Sigmoid colon (tissue), 7 donors: ENCODE data around the gene SCTR. TPM values are rescaled to one million over a fixed set of nuclear protein-coding genes. Genes with fewer than 3 reads are reported as not detected.

Experiments
- DNase-seq: peaks from one replicate; pipeline ENCODE4 v3.0.0-alpha.2; 2019
- H3K27ac ChIP-seq, 4 donors: fragments of 200-600 bp; sonication (generic); one replicate each; pipeline ENCODE4 v1.5.1; 2016 to 2019; ENCODE audit warnings: mild to moderate bottlenecking in 1 of 4
- H3K27me3 ChIP-seq, 3 donors: fragments of 200-600 bp; sonication (generic); one replicate each; pipeline ENCODE4 v1.5.1; 2019; ENCODE audit warnings: mild to moderate bottlenecking in 1 of 3
- H3K36me3 ChIP-seq, 4 donors: fragments of 200-600 bp; sonication (generic); one replicate each; pipeline ENCODE4 v1.5.1; 2016 to 2019
- H3K4me1 ChIP-seq, 4 donors: fragments of 200-600 bp; sonication (generic); one replicate each; pipeline ENCODE4 v1.5.1; 2017 to 2019
- H3K4me3 ChIP-seq, 4 donors: fragments of 200-600 bp; sonication (generic); one replicate each; pipeline ENCODE4 v1.5.1; 2017 to 2019; ENCODE audit warnings: mild to moderate bottlenecking in 2 of 4, moderate library complexity in 1 of 4
- H3K9me3 ChIP-seq, 4 donors: fragments of 200-600 bp in 3 of 4; sonication (generic) in 3 of 4; one replicate each; pipeline versions ENCODE4 v1.5.1 to v1.6.1; 2013 to 2019
- CTCF ChIP-seq, 4 experiments: fragments of 450-650 bp in 3 of 4; fragments of 200-600 bp in 1 of 4; IDR thresholded peaks; one replicate each; pipeline ENCODE4 v1.5.1; 2016 to 2019; ENCODE audit warnings: antibody characterized with exemption in 4 of 4, mild to moderate bottlenecking in 3 of 4, moderate library complexity in 2 of 4
- EP300 ChIP-seq, 4 donors: sonication (generic); formaldehyde crosslinking; IDR thresholded peaks; one replicate each; pipeline ENCODE4 v1.6.1; 2017; ENCODE audit warnings: antibody characterized with exemption in 4 of 4
- POLR2A ChIP-seq, 2 donors: fragments of 450-650 bp; IDR thresholded peaks; one replicate each; pipeline ENCODE4 v1.6.1; 2016; ENCODE audit warnings: antibody characterized with exemption in 2 of 2, mild to moderate bottlenecking in 2 of 2, moderate library complexity in 2 of 2
- POLR2AphosphoS5 ChIP-seq, 4 donors: sonication (generic); formaldehyde crosslinking; IDR thresholded peaks; one replicate each; pipeline ENCODE4 v1.6.1; 2017; ENCODE audit warnings: antibody characterized with exemption in 4 of 4
- WGBS, 2 donors: extraction: QIAGEN DNeasy Blood & Tissue Kit; methylation state at CpG; one replicate each; pipeline ENCODE4 v1.1.7; 2013; 5-methylcytosine and 5-hydroxymethylcytosine counted together
- intact Hi-C: fragments of 100-400 bp; cut with DNase I; formaldehyde crosslinking; loops from one replicate; pipeline ENCODE4 v1.15.1; 2023
- polyA plus RNA-seq, 3 donors: library from polyadenylated mRNA; stranded (reverse); fragments of 200-250 nt; gene quantifications; one replicate each; pipeline ENCODE4 v1.2.3, GENCODE V29; 2013
- total RNA-seq, 4 donors: library from RNA; depleted of rRNA; stranded (reverse); fragments of >200 nt; gene quantifications; one replicate each; pipeline ENCODE4 v1.1.0, GENCODE V29; 2016
- donor health status: healthy with polysubstance abuse.
- donor health status: Bipolar disorder and iron deficiency.
- donor health status: healthy.

Gene SCTR
- total and polyA plus RNA-seq, 7 donors: 0.16 TPM; not detected in 6

- no peak overlapping the region for H3K4me3 ChIP-seq
- H3K27ac ChIP-seq: no peak overlapping the region
- TF ChIP-seq POLR2A (IDR thresholded peaks at IDR 0.05) (no peak), CTCF (IDR thresholded peaks at IDR 0.05) (no peak), EP300 (IDR thresholded peaks at IDR 0.05) (no peak), POLR2AphosphoS5 (IDR thresholded peaks at IDR 0.05) (no peak)
- 83 to 85% methylated on average over 3 of the region's 3 CpGs for WGBS, 2 donors
- no peaks in the 10 kb centered on the region for H3K9me3 ChIP-seq
- H3K36me3 ChIP-seq: no peaks in the 10 kb centered on the region
- no peak for DNase-seq
- H3K4me1 ChIP-seq: peaks cover 0 to 11% (median 0%) of the 10 kb centered on the region in 4 donors
- intact Hi-C loops: no loop called here
- no peaks in the 10 kb centered on the region for H3K27me3 ChIP-seq
Measured at GRCh38 chr2:119552902-119553301, 28.6 kb upstream of the SCTR start.

GRCh38 chr2:119550856-119551255, 26.6 kb upstream of the SCTR start:
- 95 to 96% methylated on average over 1 of the region's 1 CpG for WGBS, 2 donors
- TF ChIP-seq POLR2AphosphoS5 (IDR thresholded peaks at IDR 0.05): no peak
- no peak for TF ChIP-seq POLR2A (IDR thresholded peaks at IDR 0.05)
- no peak for TF ChIP-seq CTCF (IDR thresholded peaks at IDR 0.05)
- TF ChIP-seq EP300 (IDR thresholded peaks at IDR 0.05): no peak

GRCh38 chr2:119550346-119550745, 26.1 kb upstream of the SCTR start:
- no peaks in the 10 kb centered on the region for H3K9me3 ChIP-seq
- TF ChIP-seq POLR2A (IDR thresholded peaks at IDR 0.05): no peak
- TF ChIP-seq CTCF (IDR thresholded peaks at IDR 0.05): no peak
- no peak for TF ChIP-seq POLR2AphosphoS5 (IDR thresholded peaks at IDR 0.05)
- no peak for TF ChIP-seq EP300 (IDR thresholded peaks at IDR 0.05)
- no peak overlapping the region for H3K4me3 ChIP-seq
- no peak overlapping the region for H3K27ac ChIP-seq
- peaks cover 0 to 11% (median 0%) of the 10 kb centered on the region in 4 donors for H3K4me1 ChIP-seq
- DNase-seq: no peak
- WGBS, 2 donors: 59 to 78% methylated on average over 2 of the region's 2 CpGs
- H3K27me3 ChIP-seq: no peaks in the 10 kb centered on the region
- H3K36me3 ChIP-seq: no peaks in the 10 kb centered on the region
- intact Hi-C loops: no loop called here

More at GRCh38 chr2:119550856-119551255, 26.6 kb upstream of the SCTR start:
- H3K9me3 ChIP-seq: no peaks in the 10 kb centered on the region
- H3K27ac ChIP-seq: no peak overlapping the region
- intact Hi-C loops: no loop called here
- H3K4me3 ChIP-seq: no peak overlapping the region
- peaks cover 0 to 11% (median 0%) of the 10 kb centered on the region in 4 donors for H3K4me1 ChIP-seq
- no peaks in the 10 kb centered on the region for H3K36me3 ChIP-seq
- no peak for DNase-seq
- H3K27me3 ChIP-seq: no peaks in the 10 kb centered on the region

- Histone ChIP-seq H3K27ac (no peak overlapping the region), H3K4me3 (no peak overlapping the region), H3K36me3 (no peaks in the 10 kb centered on the region), H3K9me3 (no peaks in the 10 kb centered on the region), H3K27me3 (no peaks in the 10 kb centered on the region), H3K4me1 (peaks cover 0 to 17% (median 6%) of the 10 kb centered on the region in 4 donors)
- intact Hi-C loops: no loop called here
- no peak for TF ChIP-seq POLR2A (IDR thresholded peaks at IDR 0.05)
- TF ChIP-seq CTCF (IDR thresholded peaks at IDR 0.05): no peak
- TF ChIP-seq EP300 (IDR thresholded peaks at IDR 0.05): no peak
- TF ChIP-seq POLR2AphosphoS5 (IDR thresholded peaks at IDR 0.05): no peak
- 87 to 90% methylated on average over 1 of the region's 1 CpG for WGBS, 2 donors
- no peak for DNase-seq
Measured at GRCh38 chr2:119549241-119549640, 25.0 kb upstream of the SCTR start.

- 20 to 68% methylated on average over 2 of the region's 2 CpGs for WGBS, 2 donors
- Histone ChIP-seq H3K4me1 (peaks cover 0 to 22% (median 12%) of the 10 kb centered on the region in 4 donors), H3K27ac (no peak overlapping the region)
Measured at GRCh38 chr2:119548516-119549120, 24.3 kb upstream of the SCTR start.

More at GRCh38 chr2:119548516-119549120, 24.3 kb upstream of the SCTR start:
- Histone ChIP-seq H3K9me3 (no peaks in the 10 kb centered on the region), H3K36me3 (no peaks in the 10 kb centered on the region), H3K27me3 (no peaks in the 10 kb centered on the region), H3K4me3 (no peak overlapping the region)
- DNase-seq: no peak
- intact Hi-C loops: no loop called here
- TF ChIP-seq POLR2AphosphoS5 (IDR thresholded peaks at IDR 0.05): no peak
